ENCODE measurements around the gene PCDHGA8. TPM values are rescaled to one million over a fixed set of nuclear protein-coding genes. Genes with fewer than 3 reads are reported as not detected.
A peak's percentile ranks its signal among the peaks of the same experiment; 100 is the strongest.

The PCDHGA8 gene
- total RNA-seq, 1 experiment from 2014 or later = 2.2 TPM

- intact Hi-C loops (cut with micrococcal nuclease; ENCODE audit: unreplicated experiment) = no loop called here
- Histone ChIP-seq H3K4me1 (ENCODE audit: insufficient read depth, low read length, poor library complexity, severe bottlenecking) (no peaks in the 10 kb centered on the region), H3K36me3 (ENCODE audit: insufficient read depth, low read length, poor library complexity, severe bottlenecking) (peaks cover 51% of the 10 kb centered on the region), H3K27ac (ENCODE audit: low read depth, low read length, poor library complexity, severe bottlenecking) (no peak overlapping the region), H3K4me3 (ENCODE audit: low read depth, low read length, poor library complexity, severe bottlenecking) (no peak overlapping the region), H3K27me3 (replicated peaks; ENCODE audit: insufficient read depth, low read depth, low read length, poor library complexity) (no peaks in the 10 kb centered on the region), H3K9me3 (ENCODE audit: low read depth, low read length, poor library complexity, severe bottlenecking) (peaks cover 83% of the 10 kb centered on the region)
- TF ChIP-seq CTCF (conservative IDR thresholded peaks at IDR 0.05; ENCODE audit: low read depth, low read length) (no peak), EZH2 (IDR thresholded peaks at IDR 0.05; ENCODE audit: borderline replicate concordance, low read depth, low read length, poor library complexity, severe bottlenecking) (no peak)
- no peak for DNase-seq (ENCODE audit: low spot score)
- CTCF ChIA-PET = no interaction called here
- POLR2A ChIA-PET (ENCODE audit: low non-redundant PET) = no interaction called here
- BruUV-seq (replicated peaks) = no TSS peak
Observed at GRCh38 chr5:141409598-141410306, 17.3 kb downstream of the PCDHGA8 start.

GRCh38 chr5:141411575-141411974, 19.1 kb downstream of the PCDHGA8 start:
- intact Hi-C loops (cut with micrococcal nuclease; ENCODE audit: unreplicated experiment) = no loop called here
- CTCF ChIA-PET = no interaction called here
- H3K27me3 ChIP-seq (replicated peaks; ENCODE audit: insufficient read depth, low read depth, low read length, poor library complexity) = no peaks in the 10 kb centered on the region
- peaks cover 80% of the 10 kb centered on the region for H3K9me3 ChIP-seq (ENCODE audit: low read depth, low read length, poor library complexity, severe bottlenecking)
- H3K36me3 ChIP-seq (ENCODE audit: insufficient read depth, low read length, poor library complexity, severe bottlenecking) = peaks cover 51% of the 10 kb centered on the region
- BruUV-seq (replicated peaks) = no TSS peak
- TF ChIP-seq CTCF (conservative IDR thresholded peaks at IDR 0.05; ENCODE audit: low read depth, low read length) = no peak
- TF ChIP-seq EZH2 (IDR thresholded peaks at IDR 0.05; ENCODE audit: borderline replicate concordance, low read depth, low read length, poor library complexity, severe bottlenecking) = no peak
- H3K4me1 ChIP-seq (ENCODE audit: insufficient read depth, low read length, poor library complexity, severe bottlenecking) = no peaks in the 10 kb centered on the region
- no peak for DNase-seq (ENCODE audit: low spot score)
- POLR2A ChIA-PET (ENCODE audit: low non-redundant PET) = no interaction called here
- no peak overlapping the region for H3K27ac ChIP-seq (ENCODE audit: low read depth, low read length, poor library complexity, severe bottlenecking)
- H3K4me3 ChIP-seq (ENCODE audit: low read depth, low read length, poor library complexity, severe bottlenecking) = no peak overlapping the region

GRCh38 chr5:141412854-141413539, 20.6 kb downstream of the PCDHGA8 start, which contains the start of gene PCDHGA10:
Gene PCDHGA10, plus strand, starts transcription at chr5:141412987. Its CDS starts 189 bp downstream, at chr5:141413176.
- intact Hi-C loops (cut with micrococcal nuclease; ENCODE audit: unreplicated experiment) = no loop called here
- Histone ChIP-seq H3K4me1 (ENCODE audit: insufficient read depth, low read length, poor library complexity, severe bottlenecking) (no peaks in the 10 kb centered on the region), H3K36me3 (ENCODE audit: insufficient read depth, low read length, poor library complexity, severe bottlenecking) (peaks cover 38% of the 10 kb centered on the region), H3K9me3 (ENCODE audit: low read depth, low read length, poor library complexity, severe bottlenecking) (peaks cover 81% of the 10 kb centered on the region), H3K27me3 (replicated peaks; ENCODE audit: insufficient read depth, low read depth, low read length, poor library complexity) (no peaks in the 10 kb centered on the region), H3K4me3 (ENCODE audit: low read depth, low read length, poor library complexity, severe bottlenecking) (no peak within 1 kb of the TSS), H3K27ac (ENCODE audit: low read depth, low read length, poor library complexity, severe bottlenecking) (no peak within 1 kb of the TSS)
- TF ChIP-seq CTCF (conservative IDR thresholded peaks at IDR 0.05; ENCODE audit: low read depth, low read length) (peak; percentile 25; the same call in 1 of the 2 replicates), EZH2 (IDR thresholded peaks at IDR 0.05; ENCODE audit: borderline replicate concordance, low read depth, low read length, poor library complexity, severe bottlenecking) (no peak)
- POLR2A ChIA-PET (ENCODE audit: low non-redundant PET) = no interaction called here
- no TSS peak for BruUV-seq (replicated peaks)
- CTCF ChIA-PET = no interaction called here
- peak; percentile 37 for DNase-seq (ENCODE audit: low spot score)
